Liver (tissue), 3 donors: ENCODE data around the gene NTM.

ENCODE experiments used
- FOXA1 ChIP-seq: IDR thresholded peaks from 2 replicates; pipeline ENCODE4 v1.6.1; 2016; ENCODE audit warnings: antibody characterized with exemption
- HNF4G ChIP-seq: IDR thresholded peaks from 2 replicates; pipeline ENCODE4 v1.6.1; 2016; ENCODE audit warnings: antibody characterized with exemption
- JUND ChIP-seq, 2 donors: IDR thresholded peaks; 2 replicates each; pipeline ENCODE4 v1.6.1; 2016; ENCODE audit warnings: antibody characterized with exemption in 2 of 2
- MAX ChIP-seq: IDR thresholded peaks from 2 replicates; pipeline ENCODE4 v1.6.1; 2016; ENCODE audit warnings: antibody characterized with exemption
- RAD21 ChIP-seq, 2 donors: IDR thresholded peaks; 2 replicates each; pipeline ENCODE4 v1.6.1; 2016; ENCODE audit warnings: antibody characterized with exemption in 2 of 2, mild to moderate bottlenecking in 2 of 2
- RXRA ChIP-seq, 2 donors: IDR thresholded peaks; 2 replicates each; pipeline ENCODE4 v1.6.1; 2017 to 2018; ENCODE audit warnings: antibody characterized with exemption in 2 of 2, mild to moderate bottlenecking in 1 of 2
- SP1 ChIP-seq: IDR thresholded peaks from 2 replicates; pipeline ENCODE4 v1.6.1; 2018; ENCODE audit warnings: antibody characterized with exemption, mild to moderate bottlenecking
- TAF1 ChIP-seq: conservative IDR thresholded peaks from 2 replicates; pipeline ENCODE4 v1.6.1; 2016; ENCODE audit warnings: antibody characterized with exemption, mild to moderate bottlenecking
- YY1 ChIP-seq: IDR thresholded peaks from 2 replicates; pipeline ENCODE4 v1.6.1; 2016; ENCODE audit warnings: antibody characterized with exemption, mild to moderate bottlenecking
- TF ChIP-seq, protein P1 (sequence below): fragments of 150-350 bp; IDR thresholded peaks from 2 replicates; pipeline ENCODE4 v1.5.1; 2017; ENCODE audit warnings: improper control_type of control experiment, low read depth, low read length; ENCODE audit not compliant: missing input control
- TF ChIP-seq, protein P2 (sequence below): IDR thresholded peaks from 2 replicates; pipeline ENCODE4 v1.6.1; 2016; ENCODE audit warnings: antibody characterized with exemption, mild to moderate bottlenecking
- TF ChIP-seq, protein P3 (sequence below): IDR thresholded peaks from 2 replicates; pipeline ENCODE4 v1.6.1; 2016; ENCODE audit warnings: antibody characterized with exemption
- donor health status: healthy.
- donor health status: healthy.

GRCh38 chr11:131993246-131993645 is 622.8 kb downstream of the NTM start:
- TF ChIP-seq, protein P1, sequence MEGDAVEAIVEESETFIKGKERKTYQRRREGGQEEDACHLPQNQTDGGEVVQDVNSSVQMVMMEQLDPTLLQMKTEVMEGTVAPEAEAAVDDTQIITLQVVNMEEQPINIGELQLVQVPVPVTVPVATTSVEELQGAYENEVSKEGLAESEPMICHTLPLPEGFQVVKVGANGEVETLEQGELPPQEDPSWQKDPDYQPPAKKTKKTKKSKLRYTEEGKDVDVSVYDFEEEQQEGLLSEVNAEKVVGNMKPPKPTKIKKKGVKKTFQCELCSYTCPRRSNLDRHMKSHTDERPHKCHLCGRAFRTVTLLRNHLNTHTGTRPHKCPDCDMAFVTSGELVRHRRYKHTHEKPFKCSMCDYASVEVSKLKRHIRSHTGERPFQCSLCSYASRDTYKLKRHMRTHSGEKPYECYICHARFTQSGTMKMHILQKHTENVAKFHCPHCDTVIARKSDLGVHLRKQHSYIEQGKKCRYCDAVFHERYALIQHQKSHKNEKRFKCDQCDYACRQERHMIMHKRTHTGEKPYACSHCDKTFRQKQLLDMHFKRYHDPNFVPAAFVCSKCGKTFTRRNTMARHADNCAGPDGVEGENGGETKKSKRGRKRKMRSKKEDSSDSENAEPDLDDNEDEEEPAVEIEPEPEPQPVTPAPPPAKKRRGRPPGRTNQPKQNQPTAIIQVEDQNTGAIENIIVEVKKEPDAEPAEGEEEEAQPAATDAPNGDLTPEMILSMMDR, result no peak
- TF ChIP-seq SP1 (no peak), RAD21 (IDR thresholded peaks at IDR 0.05) (no peak), FOXA1 (no peak), MAX (no peak), JUND (IDR thresholded peaks at IDR 0.05) (no peak), RXRA (IDR thresholded peaks at IDR 0.05) (no peak), YY1 (no peak), TAF1 (no peak), HNF4G (no peak)
- TF ChIP-seq, protein P2, sequence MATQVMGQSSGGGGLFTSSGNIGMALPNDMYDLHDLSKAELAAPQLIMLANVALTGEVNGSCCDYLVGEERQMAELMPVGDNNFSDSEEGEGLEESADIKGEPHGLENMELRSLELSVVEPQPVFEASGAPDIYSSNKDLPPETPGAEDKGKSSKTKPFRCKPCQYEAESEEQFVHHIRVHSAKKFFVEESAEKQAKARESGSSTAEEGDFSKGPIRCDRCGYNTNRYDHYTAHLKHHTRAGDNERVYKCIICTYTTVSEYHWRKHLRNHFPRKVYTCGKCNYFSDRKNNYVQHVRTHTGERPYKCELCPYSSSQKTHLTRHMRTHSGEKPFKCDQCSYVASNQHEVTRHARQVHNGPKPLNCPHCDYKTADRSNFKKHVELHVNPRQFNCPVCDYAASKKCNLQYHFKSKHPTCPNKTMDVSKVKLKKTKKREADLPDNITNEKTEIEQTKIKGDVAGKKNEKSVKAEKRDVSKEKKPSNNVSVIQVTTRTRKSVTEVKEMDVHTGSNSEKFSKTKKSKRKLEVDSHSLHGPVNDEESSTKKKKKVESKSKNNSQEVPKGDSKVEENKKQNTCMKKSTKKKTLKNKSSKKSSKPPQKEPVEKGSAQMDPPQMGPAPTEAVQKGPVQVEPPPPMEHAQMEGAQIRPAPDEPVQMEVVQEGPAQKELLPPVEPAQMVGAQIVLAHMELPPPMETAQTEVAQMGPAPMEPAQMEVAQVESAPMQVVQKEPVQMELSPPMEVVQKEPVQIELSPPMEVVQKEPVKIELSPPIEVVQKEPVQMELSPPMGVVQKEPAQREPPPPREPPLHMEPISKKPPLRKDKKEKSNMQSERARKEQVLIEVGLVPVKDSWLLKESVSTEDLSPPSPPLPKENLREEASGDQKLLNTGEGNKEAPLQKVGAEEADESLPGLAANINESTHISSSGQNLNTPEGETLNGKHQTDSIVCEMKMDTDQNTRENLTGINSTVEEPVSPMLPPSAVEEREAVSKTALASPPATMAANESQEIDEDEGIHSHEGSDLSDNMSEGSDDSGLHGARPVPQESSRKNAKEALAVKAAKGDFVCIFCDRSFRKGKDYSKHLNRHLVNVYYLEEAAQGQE, result no peak
- TF ChIP-seq, protein P3, sequence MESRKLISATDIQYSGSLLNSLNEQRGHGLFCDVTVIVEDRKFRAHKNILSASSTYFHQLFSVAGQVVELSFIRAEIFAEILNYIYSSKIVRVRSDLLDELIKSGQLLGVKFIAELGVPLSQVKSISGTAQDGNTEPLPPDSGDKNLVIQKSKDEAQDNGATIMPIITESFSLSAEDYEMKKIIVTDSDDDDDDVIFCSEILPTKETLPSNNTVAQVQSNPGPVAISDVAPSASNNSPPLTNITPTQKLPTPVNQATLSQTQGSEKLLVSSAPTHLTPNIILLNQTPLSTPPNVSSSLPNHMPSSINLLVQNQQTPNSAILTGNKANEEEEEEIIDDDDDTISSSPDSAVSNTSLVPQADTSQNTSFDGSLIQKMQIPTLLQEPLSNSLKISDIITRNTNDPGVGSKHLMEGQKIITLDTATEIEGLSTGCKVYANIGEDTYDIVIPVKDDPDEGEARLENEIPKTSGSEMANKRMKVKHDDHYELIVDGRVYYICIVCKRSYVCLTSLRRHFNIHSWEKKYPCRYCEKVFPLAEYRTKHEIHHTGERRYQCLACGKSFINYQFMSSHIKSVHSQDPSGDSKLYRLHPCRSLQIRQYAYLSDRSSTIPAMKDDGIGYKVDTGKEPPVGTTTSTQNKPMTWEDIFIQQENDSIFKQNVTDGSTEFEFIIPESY, result no peak
